ENCODE results near the gene BICC1. TPM values are rescaled to one million over a fixed set of nuclear protein-coding genes. Genes with fewer than 3 reads are reported as not detected.

The BICC1 gene
- total RNA-seq, 1 experiment from 2014 or later = 70.2 TPM

DNA sequence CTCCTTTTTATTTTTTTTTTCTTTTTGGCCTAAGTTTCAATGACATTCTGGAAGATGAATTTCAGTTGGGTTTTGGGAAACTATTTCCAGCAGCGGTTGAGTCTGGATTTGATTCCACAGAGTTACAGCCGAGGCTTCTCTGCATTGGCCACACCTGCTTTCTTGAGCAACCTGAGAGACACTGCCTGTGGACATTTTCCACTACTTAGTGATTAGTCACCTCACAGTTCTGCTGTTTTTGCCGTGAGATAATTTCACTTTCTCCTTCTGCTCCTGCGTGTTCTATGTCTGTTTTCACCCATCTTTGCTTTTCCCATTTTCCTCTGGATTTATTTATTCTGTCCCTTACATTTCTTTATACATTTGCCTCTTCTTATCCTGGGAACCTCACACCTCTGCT lies 243.0 kb downstream of the BICC1 start:
- CTCF ChIA-PET = no interaction called here
- peaks cover 12% of the 10 kb centered on the region for H3K36me3 Mint-ChIP-seq (ENCODE audit: insufficient read depth, unreplicated experiment)
- no peaks in the 10 kb centered on the region for H3K9me3 Mint-ChIP-seq (ENCODE audit: low read depth, unreplicated experiment)
- peak overlapping the region; percentile 60 for H3K4me3 Mint-ChIP-seq (ENCODE audit: low read depth, unreplicated experiment)
- peak; percentile 49 for DNase-seq
- no peaks in the 10 kb centered on the region for H3K27me3 Mint-ChIP-seq (ENCODE audit: unreplicated experiment)
- intact Hi-C loops (cut with micrococcal nuclease; ENCODE audit: unreplicated experiment) = loop anchor here (5.0 kb wide), 3 partner anchors 88 to 223 kb away; no protein-coding TSS in a partner anchor
- BruUV-seq (replicated peaks) = no TSS peak
- peak overlapping the region; percentile 35 for H3K27ac Mint-ChIP-seq (ENCODE audit: unreplicated experiment)
- TF ChIP-seq, protein P1, sequence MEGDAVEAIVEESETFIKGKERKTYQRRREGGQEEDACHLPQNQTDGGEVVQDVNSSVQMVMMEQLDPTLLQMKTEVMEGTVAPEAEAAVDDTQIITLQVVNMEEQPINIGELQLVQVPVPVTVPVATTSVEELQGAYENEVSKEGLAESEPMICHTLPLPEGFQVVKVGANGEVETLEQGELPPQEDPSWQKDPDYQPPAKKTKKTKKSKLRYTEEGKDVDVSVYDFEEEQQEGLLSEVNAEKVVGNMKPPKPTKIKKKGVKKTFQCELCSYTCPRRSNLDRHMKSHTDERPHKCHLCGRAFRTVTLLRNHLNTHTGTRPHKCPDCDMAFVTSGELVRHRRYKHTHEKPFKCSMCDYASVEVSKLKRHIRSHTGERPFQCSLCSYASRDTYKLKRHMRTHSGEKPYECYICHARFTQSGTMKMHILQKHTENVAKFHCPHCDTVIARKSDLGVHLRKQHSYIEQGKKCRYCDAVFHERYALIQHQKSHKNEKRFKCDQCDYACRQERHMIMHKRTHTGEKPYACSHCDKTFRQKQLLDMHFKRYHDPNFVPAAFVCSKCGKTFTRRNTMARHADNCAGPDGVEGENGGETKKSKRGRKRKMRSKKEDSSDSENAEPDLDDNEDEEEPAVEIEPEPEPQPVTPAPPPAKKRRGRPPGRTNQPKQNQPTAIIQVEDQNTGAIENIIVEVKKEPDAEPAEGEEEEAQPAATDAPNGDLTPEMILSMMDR (IDR thresholded peaks at IDR 0.05; ENCODE audit: unreplicated experiment) = no peak
- H3K4me1 Mint-ChIP-seq (ENCODE audit: low read depth, unreplicated experiment) = peaks cover 53% of the 10 kb centered on the region

DNA sequence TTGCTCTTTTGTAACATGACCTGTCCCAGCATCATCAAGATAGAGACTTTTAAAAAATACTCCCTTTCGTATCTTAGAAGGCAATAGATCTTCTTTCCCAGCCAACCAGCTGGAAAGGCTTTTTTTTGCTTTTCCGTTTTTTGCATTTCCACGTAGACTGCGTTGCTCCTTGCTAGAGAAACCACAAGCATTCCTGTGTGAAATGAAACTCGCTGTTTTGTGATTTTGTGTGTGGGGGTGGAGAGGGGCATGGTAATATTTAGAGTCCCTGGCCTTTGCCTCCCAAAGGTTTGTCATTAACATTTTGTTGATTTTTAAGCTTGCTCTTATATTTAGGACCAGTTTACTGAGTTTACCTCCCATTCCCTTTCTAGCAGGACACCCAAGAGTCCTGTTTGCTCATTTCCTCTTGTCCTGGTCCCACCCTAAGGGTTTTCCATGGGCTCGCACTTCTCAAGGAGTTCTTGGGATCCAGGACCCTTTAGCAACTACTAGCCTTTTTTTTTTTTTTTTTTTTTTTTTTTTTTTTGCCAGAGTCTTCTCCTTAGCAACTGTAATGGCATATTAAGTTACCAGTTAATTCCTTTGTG lies 243.6 kb downstream of the BICC1 start:
- Mint-ChIP-seq H3K36me3 (ENCODE audit: insufficient read depth, unreplicated experiment) (peaks cover 12% of the 10 kb centered on the region), H3K4me3 (ENCODE audit: low read depth, unreplicated experiment) (peak overlapping the region; percentile 60), H3K27me3 (ENCODE audit: unreplicated experiment) (no peaks in the 10 kb centered on the region), H3K9me3 (ENCODE audit: low read depth, unreplicated experiment) (no peaks in the 10 kb centered on the region), H3K27ac (ENCODE audit: unreplicated experiment) (peak overlapping the region; percentile 35), H3K4me1 (ENCODE audit: low read depth, unreplicated experiment) (peaks cover 53% of the 10 kb centered on the region)
- no TSS peak for BruUV-seq (replicated peaks)
- CTCF ChIA-PET = no interaction called here
- DNase-seq = no peak
- intact Hi-C loops (cut with micrococcal nuclease; ENCODE audit: unreplicated experiment) = loop anchor here (5.0 kb wide), 3 partner anchors 89 to 224 kb away; no protein-coding TSS in a partner anchor
- TF ChIP-seq, protein P1 (IDR thresholded peaks at IDR 0.05; ENCODE audit: unreplicated experiment) = no peak

DNA sequence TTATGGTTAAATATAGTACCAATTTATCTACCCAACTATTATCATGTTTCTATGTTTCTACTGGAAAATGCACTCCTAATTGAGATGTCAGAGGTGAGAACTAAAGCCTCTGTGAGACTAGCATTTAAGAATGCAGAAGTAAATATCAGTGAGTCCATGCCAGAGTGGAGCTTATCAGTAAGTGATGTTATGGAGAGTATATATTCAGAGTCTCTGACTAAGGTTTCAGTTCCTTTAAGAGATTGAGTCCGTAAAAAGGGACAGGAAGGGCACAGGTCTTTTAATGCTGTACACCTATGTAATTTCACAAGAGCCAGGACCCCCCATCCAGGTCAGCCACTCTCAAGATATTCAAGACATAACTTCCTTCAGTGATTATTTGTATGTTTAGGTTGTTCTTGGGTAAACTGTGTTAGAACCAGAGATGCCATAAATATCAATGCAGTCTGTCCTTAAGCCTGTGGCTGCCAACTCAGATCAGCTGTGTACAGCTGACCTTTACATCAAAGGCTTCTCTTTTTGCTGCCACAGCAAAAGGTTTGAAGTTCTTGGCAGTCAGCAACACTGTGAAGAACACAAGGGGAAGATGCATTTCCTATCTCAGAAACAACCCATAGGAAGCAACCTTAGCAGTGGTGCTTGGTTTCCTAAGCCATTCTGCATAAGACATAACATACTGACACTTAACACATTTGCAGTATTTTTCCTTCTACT lies 244.8 kb downstream of the BICC1 start:
- H3K36me3 Mint-ChIP-seq (ENCODE audit: insufficient read depth, unreplicated experiment) = peaks cover 17% of the 10 kb centered on the region
- H3K4me1 Mint-ChIP-seq (ENCODE audit: low read depth, unreplicated experiment) = peaks cover 53% of the 10 kb centered on the region
- BruUV-seq (replicated peaks) = no TSS peak
- no peaks in the 10 kb centered on the region for H3K27me3 Mint-ChIP-seq (ENCODE audit: unreplicated experiment)
- CTCF ChIA-PET = no interaction called here
- intact Hi-C loops (cut with micrococcal nuclease; ENCODE audit: unreplicated experiment) = loop anchor here (5.0 kb wide), 3 partner anchors 90 to 225 kb away; no protein-coding TSS in a partner anchor
- H3K9me3 Mint-ChIP-seq (ENCODE audit: low read depth, unreplicated experiment) = no peaks in the 10 kb centered on the region
- no peak overlapping the region for H3K4me3 Mint-ChIP-seq (ENCODE audit: low read depth, unreplicated experiment)
- TF ChIP-seq, protein P1 (IDR thresholded peaks at IDR 0.05; ENCODE audit: unreplicated experiment) = no peak
- DNase-seq = no peak
- peak overlapping the region; percentile 14 for H3K27ac Mint-ChIP-seq (ENCODE audit: unreplicated experiment)

DNA sequence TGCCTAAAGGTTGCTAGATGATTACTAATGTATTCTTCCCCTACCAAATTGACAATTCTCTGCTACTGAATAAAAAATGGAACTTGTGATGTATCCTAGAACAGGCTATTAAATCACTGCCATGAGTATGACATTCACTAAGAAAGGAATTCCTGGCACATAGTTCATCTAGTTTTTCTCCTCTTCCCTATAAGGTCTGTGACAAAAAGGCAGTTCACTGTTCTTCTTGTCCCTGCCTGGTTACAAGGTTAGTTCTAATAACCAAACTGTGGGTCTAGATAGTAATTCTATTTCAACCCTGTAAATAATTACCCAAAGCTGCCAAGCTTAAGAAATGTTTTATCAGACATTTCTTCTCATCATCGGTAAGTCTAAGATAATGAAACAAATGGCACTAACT lies 245.6 kb downstream of the BICC1 start:
- no peak for DNase-seq
- H3K4me3 Mint-ChIP-seq (ENCODE audit: low read depth, unreplicated experiment) = no peak overlapping the region
- intact Hi-C loops (cut with micrococcal nuclease; ENCODE audit: unreplicated experiment) = loop anchor here (5.0 kb wide), 3 partner anchors 91 to 226 kb away; no protein-coding TSS in a partner anchor

More for the DNA sequence above, 245.6 kb downstream of the BICC1 start:
- no peak overlapping the region for H3K27ac Mint-ChIP-seq (ENCODE audit: unreplicated experiment)
- BruUV-seq (replicated peaks) = no TSS peak
- H3K27me3 Mint-ChIP-seq (ENCODE audit: unreplicated experiment) = no peaks in the 10 kb centered on the region
- H3K4me1 Mint-ChIP-seq (ENCODE audit: low read depth, unreplicated experiment) = peaks cover 50% of the 10 kb centered on the region
- no peaks in the 10 kb centered on the region for H3K9me3 Mint-ChIP-seq (ENCODE audit: low read depth, unreplicated experiment)
- H3K36me3 Mint-ChIP-seq (ENCODE audit: insufficient read depth, unreplicated experiment) = peaks cover 17% of the 10 kb centered on the region
- TF ChIP-seq, protein P1 (IDR thresholded peaks at IDR 0.05; ENCODE audit: unreplicated experiment) = no peak
- CTCF ChIA-PET = no interaction called here
